Right hindlimb (tissue), 1 donor: Measurements from ENCODE around the gene KLHL10.

ENCODE experiments used
- DNase-seq: peaks from one replicate; pipeline ENCODE4 v3.0.0-alpha.2; 2018

Gene KLHL10

GRCh38 chr17:41837761-41838538, at the start of gene KLHL10:
Gene KLHL10 (plus strand): TSS chr17:41837825. CDS start chr17:41837933, 108 bp downstream.
- no peak for DNase-seq

- no peak for DNase-seq
These were observed 44.5 kb upstream of the KLHL10 start for GRCh38 chr17:41792845-41793783.

- no peak for DNase-seq
These were observed 43.7 kb upstream of the KLHL10 start for GRCh38 chr17:41793784-41794539.

- DNase-seq = no peak
These were observed 43.1 kb upstream of the KLHL10 start for GRCh38 chr17:41794540-41794975.

GRCh38 chr17:41796121-41796895, 41.3 kb upstream of the KLHL10 start:
- no peak for DNase-seq

- DNase-seq = no peak
These were observed 40.2 kb upstream of the KLHL10 start for GRCh38 chr17:41797377-41797776.

- no peak for DNase-seq
These were observed 38.3 kb upstream of the KLHL10 start for GRCh38 chr17:41799366-41799765.

- DNase-seq = no peak
These were observed 36.8 kb upstream of the KLHL10 start for GRCh38 chr17:41800601-41801373.

GRCh38 chr17:41801374-41802271, 36.0 kb upstream of the KLHL10 start:
- DNase-seq = peak; percentile 88

GRCh38 chr17:41803049-41804020, 34.3 kb upstream of the KLHL10 start:
- no peak for DNase-seq

GRCh38 chr17:41806685-41807445, 30.8 kb upstream of the KLHL10 start:
- DNase-seq = no peak

- DNase-seq = no peak
These were observed 26.7 kb upstream of the KLHL10 start for GRCh38 chr17:41810659-41811548.

GRCh38 chr17:41811549-41812380, 25.9 kb upstream of the KLHL10 start, which contains the start of gene P3H4:
Gene P3H4 (minus strand): TSS chr17:41811949. CDS start chr17:41811915, 34 bp downstream.
- peak; percentile 90 for DNase-seq

- peak; percentile 97 for DNase-seq
These were observed 25.1 kb upstream of the KLHL10 start, which contains the start of gene FKBP10 for GRCh38 chr17:41812381-41813151. Gene FKBP10 (plus strand): TSS chr17:41813004. CDS start chr17:41813035, 31 bp downstream.

GRCh38 chr17:41813152-41813680, 24.4 kb upstream of the KLHL10 start:
- no peak for DNase-seq
